Fibroblast of skin of back (primary cell): ENCODE results near the gene VPS9D1.

Experiments used
- DNase-seq: peaks from one replicate; pipeline ENCODE4 v3.0.0-alpha.2; 2013

VPS9D1 gene

GRCh38 chr16:89732918-89733242 lies 12.2 kb upstream of the VPS9D1 start:
- DNase-seq = no peak

- no peak for DNase-seq
These were observed 11.6 kb upstream of the VPS9D1 start for GRCh38 chr16:89732142-89732917.

- DNase-seq = no peak
These were observed 10.0 kb upstream of the VPS9D1 start for GRCh38 chr16:89730610-89731234.

- DNase-seq = no peak
These were observed 9.3 kb upstream of the VPS9D1 start for GRCh38 chr16:89729863-89730593.

DNA sequence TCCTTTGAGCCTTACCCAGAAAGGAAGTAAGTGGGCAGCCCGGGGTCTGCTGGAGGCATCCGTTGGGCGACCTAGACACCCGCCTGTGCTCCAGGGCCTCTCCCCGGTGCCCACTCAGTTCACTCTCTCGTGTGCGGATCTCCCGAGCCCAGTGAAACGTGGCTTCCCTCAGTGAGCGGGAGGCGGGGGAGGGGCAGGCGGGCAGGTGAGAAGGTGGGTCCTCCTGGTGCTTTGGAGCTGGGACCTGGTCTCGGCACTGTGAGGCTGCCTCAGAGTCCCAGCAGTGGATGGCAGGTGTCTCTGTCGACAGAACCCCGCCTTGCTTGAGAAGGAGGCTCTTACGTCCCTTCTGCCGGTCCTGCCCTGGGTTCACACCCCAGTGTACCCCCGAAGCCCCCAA lies 8.6 kb upstream of the VPS9D1 start:
- DNase-seq = no peak

GRCh38 chr16:89727406-89728120 lies 6.9 kb upstream of the VPS9D1 start:
- DNase-seq = no peak

DNA sequence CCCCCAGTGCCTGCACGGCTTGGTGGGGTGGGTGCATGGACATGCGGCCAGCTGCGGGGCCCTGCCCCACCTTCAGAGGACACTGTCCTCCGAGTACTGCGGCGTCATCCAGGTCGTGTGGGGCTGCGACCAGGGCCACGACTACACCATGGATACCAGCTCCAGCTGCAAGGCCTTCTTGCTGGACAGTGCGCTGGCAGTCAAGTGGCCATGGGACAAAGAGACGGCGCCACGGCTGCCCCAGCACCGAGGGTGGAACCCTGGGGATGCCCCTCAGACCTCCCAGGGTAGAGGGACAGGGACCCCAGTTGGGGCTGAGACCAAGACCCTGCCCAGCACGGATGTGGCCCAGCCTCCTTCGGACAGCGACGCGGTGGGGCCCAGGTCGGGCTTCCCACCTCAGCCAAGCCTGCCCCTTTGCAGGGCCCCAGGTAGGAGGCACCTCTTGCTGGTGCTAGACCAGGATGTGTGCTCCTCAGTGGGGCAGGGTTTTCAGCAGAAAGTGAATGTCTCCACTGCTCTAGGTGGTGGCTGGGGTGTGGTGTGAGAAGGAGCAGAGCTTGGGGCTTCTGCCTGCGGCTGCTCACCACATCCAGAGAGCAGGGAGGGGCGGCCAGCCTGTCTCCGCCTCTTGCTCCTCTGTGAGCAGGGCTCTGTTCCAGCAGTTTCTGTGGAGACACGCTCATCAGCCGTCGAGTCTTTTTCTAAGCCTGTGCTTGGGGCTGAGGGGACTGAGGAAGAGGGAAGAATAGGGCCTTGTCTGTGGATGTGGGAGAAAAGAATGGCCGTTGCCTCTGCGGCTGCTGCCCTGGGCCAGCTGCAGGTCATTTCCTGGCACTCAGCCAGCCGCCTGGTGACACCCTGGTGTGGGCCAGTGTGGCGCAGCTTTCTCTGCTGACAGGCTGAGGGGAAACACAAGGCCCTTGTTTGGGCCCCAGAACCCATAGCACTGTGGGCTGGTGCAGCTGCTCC lies 2.9 kb upstream of the VPS9D1 start:
- DNase-seq = no peak

DNA sequence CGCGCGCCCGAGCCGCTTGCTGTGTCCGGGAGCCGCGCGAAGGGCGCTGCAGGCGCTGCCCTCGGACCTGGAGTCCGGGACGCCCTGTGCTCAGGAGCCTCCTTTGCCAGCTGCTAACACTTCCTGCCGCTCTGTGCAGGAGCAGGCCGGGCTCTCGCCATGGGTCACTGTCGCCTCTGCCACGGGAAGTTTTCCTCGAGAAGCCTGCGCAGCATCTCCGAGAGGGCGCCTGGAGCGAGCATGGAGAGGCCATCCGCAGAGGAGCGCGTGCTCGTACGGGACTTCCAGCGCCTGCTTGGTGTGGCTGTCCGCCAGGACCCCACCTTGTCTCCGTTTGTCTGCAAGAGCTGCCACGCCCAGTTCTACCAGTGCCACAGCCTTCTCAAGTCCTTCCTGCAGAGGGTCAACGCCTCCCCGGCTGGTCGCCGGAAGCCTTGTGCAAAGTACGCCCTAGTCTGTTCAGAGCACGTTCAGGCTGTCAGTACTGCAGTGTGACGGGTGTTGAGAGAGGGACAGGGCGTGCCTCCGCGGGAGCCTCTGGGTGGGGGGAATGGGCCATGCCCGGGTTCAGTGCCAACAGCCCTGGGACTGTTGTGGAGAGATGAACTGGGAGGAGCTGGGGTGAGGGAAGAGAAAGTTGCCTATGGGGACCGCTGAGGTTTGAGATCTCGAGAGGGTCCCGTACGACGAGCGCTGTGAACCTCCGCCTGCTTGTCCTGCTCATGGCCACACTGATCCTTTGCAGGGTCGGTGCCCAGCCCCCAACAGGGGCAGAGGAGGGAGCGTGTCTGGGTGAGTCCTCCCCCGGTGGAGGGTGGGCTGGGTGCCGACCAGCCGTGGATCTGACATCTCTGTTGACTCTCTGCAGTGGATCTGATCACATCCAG lies 1.9 kb upstream of the VPS9D1 start:
- DNase-seq = no peak

DNA sequence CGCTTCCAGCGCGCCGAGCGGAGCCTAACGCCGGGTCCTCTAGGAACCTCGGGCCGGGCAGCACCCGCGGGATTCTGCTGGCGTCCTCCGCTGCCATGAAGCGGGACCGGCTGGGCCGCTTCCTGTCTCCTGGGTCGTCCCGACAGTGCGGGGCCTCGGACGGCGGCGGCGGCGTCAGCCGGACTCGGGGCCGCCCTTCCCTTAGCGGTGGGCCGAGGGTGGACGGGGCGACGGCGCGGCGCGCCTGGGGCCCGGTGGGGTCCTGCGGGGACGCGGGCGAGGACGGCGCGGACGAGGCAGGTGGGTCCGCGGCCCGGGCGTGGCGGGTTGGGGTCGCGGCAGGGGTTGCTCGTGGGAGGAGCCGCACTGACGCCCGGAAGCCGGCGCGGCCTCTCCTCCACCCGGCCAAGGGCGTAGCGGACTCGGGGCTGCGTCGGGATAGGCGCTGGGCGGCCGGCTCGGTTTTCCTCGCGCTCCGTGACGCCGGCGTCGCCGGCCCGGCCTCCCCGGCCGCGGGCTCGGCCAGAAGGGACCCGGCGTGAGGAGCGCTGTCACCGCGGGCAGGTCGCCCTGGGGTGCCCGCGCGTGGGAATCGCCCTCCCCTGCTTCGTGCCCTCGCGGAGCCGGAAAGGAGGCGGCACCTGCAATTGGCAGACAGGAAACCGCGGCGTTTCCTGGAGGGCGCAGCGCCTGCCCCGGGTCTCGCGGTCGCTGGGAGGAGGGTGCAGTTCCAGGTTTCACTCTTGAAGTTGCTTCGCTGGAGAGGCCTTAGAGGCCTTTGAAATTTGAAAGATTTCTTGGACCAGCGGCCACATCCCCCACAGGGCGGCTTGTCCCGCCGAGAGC lies 1.1 kb upstream of the VPS9D1 start:
- peak; percentile 46 for DNase-seq

GRCh38 chr16:89720551-89720812 lies 216 bp downstream of the VPS9D1 start:
- DNase-seq = no peak

- DNase-seq = no peak
These were observed 2.8 kb downstream of the VPS9D1 start for GRCh38 chr16:89717688-89718505.

DNA sequence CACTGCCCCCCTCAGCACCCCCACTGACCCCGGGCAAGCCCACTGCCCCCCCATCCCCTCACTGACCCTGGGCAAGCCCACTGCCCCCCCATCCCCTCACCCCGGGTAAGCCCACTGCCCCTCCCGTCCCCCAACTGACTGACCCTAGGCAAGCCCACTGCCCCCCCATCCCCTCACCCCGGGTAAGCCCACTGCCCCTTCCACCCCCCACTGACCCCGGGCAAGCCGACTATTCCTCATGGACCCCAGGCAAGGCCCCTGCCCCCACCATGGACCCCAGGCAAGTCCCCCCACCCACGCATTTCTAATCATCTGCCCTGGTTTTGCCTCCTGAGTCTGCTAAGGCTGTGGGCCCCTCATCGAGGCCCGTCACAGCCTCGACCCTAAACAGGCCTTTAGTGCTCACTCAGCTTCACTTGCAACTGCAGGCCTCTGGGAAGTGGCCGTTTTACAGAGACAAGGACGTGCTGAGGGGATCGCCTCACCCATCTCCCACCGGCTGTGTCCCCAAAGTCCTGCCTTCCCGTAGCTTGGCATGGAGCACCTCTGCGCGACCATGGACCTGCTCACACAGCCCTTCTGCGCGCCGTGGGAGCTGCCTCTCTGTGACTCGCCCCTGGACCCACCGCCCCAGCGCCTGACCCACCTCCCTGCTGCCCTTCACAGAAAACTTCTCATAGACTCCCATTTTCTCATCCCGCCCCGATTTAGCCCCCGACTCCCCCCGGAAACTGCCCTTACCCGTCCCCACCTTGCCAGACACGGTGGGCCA lies 3.6 kb downstream of the VPS9D1 start:
- no peak for DNase-seq

- DNase-seq = no peak
These were observed 4.2 kb downstream of the VPS9D1 start for GRCh38 chr16:89716493-89716892.

GRCh38 chr16:89712274-89712781 lies 8.4 kb downstream of the VPS9D1 start:
- DNase-seq = no peak

- DNase-seq = peak; percentile 48
These were observed 9.0 kb downstream of the VPS9D1 start for GRCh38 chr16:89711601-89712273.

DNA sequence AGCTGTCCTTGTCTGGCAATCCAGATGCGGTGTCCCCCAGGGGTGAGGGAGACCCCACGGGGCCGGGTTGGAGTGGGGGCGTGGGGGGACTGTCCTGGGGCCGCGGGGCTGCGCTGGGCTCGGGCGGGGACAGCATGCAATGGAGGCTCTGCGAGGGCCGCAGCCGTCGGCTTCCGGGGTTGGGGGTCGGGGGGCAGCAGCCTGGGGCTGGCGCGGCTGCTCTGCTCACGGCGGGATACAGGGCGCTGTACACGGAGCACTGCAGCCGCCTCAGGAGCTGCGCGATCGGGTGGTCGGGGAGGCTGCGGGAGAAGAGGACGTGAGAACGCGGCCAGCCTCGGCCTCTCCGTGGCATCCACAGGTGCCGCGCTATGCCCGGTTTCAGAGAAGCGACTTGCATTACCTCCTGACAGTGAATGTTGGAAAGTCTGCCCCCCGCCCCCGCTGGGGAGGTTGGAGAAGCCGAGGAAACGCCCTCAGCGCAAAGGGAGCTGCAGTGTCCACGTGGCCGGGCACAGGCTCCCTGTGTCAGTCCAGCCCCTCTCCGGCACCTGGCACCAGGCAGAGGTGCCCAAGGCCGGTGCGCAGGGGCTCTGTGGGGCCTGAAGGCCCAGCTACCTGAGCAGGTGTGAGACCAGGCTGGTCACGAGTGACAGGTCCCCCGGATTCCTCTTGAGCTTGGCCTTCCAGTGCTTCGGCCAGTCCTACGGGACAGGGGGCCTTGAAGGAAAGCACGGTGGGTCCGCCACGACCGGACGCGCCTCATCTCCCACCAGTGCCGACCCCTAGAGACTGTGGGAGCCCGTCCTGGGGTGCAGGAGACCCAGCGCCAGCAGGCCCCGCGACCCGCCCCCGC lies 9.8 kb downstream of the VPS9D1 start:
- DNase-seq = no peak
